DMS153 treated with DMSO at 0.1 percent for 48 hours (cell line): ENCODE data around the gene CTTN.

Experiments
- DNase-seq: peaks from one replicate; lab custom pipeline; 2025; ENCODE audit not compliant: unreplicated experiment; lab: John Stamatoyannopoulos, UW

CTTN gene

DNA sequence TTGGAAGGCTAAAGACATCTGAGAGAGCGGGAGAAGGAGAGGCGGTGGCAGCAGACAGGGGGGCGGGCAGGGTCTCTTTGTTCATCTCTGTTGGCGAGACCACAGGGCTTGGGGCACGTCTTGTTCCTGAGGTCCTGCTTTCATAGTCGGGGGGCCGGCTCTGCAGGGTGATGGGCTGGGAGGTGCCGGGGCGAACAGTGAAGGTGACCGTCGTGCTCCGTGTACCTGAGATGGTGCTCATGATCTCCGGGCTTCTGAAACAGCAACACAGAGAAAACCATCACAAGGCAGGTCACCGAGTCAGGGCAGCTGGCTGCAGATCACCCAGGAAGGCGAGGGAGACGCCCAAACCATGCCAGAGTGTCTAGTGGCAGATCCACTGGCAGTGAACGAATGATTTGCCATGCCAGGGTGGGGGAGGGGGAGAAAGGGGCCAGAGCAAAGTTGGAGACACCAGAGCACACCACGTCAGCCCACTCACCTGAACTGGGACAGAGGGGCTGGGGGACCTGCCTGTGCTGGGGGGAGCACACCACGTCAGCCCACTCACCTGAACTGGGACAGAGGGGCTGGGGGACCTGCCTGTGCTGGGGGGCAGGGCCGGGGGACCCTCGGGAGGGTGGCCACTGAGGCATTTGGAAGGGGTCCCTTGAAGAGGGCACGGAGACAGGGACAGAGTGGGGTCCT, 75.0 kb downstream of the CTTN start:
- DNase-seq = no peak

DNA sequence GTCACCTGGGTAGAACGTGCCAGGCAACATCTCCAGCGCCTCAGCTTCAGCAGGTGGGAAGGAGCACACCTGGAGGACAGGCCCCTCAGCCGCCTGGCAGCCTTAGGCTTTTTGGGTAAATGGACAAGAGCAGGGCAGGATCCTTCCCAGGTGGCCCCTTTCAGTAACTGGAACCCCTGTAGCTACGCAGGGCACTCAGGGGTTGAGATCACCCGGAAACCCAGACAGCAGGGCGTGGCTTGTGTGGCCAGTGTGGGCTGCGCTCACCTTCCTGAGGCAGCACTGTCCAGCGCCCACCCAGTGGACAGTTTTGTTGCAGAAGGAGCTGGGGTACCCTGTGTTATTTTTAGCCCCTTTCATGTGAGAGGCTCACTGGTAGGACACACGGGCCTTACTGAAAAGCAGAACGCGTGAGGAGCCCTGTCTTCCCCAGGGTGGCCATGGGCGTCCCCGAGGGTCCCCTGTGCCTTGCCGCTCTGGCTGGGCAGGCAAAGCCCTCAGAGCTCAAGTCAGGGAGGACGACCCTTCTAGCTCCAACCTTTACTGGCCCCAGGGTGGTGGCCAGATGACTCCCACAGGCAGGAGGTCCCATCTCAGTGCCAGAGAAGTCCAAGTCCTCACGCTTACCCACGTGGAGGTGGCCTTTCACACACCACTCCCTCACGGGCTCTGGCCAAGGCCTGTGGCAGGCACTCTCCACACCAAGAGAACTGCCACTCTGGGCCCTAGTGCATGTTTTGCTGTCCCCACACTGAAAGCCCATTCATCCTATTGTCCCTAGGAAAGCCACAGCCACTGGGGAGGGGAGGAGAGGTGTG, 75.8 kb downstream of the CTTN start:
- DNase-seq = no peak

DNA sequence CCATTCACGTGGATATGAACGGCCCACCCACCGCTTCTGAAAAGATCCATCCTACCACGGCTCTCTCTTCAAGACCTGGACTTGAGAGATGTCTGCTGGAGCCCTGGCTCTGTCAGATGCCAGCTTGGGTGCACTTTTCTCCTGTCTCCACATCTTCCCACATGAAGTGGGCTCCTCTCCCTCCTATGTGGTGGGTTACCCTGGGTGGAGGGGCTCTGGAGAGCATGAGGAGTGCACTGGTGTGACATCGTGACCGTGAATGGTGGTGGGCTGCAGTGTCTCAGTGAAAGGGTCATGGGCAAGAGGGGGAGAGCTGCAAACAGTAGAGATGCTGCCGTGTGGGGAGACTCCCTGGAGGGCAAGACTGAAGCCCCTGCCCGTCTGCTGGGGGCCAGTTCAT, 76.4 kb downstream of the CTTN start:
- DNase-seq = no peak

GRCh38 chr11:70476669-70477068, 78.3 kb downstream of the CTTN start:
- DNase-seq = no peak

DNA sequence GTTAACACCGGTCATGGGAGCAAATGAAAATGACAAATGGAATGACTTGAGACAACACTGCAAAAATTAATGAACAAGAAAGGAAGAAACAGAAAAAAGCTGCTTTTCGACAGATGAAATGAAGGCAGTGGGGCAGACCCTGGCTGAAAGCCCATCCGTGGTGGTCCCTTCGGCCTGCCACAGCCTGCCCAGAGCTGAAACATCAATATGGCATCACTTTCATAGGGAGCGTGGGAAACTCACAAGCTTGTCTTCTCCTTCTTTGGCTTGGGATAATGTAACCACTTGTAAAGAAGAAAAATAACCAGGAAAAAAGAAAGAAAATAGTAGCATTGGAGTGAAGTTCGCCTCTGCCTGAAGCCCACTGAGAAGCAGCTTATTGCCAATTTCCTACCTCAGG, 78.8 kb downstream of the CTTN start:
- DNase-seq = no peak

DNA sequence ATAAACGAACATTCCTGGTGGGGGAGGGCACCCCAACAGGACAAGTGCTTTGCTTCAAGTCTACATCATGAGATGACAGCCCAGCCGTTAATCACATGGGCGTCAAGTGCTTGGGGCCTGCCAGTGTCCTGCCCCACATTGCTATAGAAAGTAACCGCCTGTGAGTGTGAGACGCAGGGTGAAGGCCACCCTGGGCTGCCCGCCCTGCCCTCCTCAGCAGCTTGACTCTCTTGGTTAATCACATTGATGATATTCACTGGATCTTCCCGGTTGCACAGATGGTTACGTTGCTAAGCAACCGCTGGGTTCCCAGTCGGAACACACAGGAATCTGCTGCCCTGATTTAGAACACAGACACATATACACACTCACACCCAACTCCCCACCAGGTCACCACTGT, 79.3 kb downstream of the CTTN start:
- no peak for DNase-seq

- DNase-seq = no peak
Observed at GRCh38 chr11:70478166-70478890, 80.0 kb downstream of the CTTN start.

DNA sequence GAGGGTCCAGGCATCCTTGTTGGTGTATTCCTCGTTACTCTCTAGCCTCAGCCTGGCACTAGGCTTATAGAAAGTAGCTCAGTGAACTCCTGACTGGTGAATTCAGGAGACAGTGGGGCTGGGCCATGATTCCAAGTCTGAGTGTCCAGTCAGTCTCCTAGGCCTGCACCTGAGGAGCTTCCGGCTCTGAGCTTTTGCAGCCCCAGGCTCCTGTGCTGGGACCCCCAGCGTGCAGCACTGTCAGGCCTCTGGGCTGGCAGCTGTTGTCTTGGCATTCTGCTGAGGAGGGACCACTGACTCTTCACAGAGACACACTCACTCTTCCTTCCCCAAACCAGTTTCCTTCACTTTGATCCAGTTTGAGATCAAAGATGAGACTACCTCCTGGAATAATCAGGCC, 82.4 kb downstream of the CTTN start:
- DNase-seq = no peak

DNA sequence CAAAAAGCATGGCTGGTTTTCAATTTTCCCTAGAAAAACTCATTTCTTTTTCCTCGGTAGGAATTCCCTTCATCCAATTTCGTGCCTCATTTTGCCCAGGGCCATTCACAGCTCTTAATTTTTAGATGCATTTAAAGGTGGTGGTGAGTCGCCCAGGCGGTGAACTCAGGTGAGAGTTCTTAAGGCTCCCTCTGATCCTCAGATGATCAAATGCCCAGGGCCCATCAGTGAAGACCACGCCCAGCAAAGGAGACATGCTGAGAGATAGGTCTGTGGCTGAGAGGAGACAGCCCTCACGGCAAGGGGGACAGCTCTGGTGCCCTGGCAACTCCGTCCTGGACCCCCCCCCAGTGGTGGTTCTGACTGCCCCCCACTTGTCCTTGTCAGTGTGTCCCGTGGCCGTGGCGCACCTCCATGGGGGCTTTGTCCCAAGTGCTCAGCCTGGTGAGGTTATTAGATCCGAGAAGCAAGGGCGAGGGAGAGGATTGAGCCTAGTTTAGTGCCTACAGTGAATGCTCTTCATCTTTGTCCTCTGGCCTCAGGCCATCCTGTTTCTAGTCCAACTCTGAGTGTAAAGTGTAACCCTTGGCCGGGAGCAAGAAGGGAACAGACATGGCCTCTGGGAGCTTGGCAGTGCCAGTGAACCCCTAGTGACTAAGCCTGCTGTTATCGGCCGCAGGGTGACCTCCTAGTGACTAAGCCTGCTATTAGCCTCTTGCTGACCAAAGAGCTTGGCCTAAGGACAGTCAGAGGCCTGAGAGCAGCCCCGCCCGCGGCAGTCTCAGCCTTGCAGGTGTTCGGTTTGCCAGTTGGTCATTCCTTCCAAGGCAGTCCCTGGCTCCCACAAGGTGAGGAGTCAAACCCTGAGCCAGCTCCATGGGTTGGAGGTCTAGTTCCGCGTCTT, 83.5 kb downstream of the CTTN start:
- no peak for DNase-seq

DNA sequence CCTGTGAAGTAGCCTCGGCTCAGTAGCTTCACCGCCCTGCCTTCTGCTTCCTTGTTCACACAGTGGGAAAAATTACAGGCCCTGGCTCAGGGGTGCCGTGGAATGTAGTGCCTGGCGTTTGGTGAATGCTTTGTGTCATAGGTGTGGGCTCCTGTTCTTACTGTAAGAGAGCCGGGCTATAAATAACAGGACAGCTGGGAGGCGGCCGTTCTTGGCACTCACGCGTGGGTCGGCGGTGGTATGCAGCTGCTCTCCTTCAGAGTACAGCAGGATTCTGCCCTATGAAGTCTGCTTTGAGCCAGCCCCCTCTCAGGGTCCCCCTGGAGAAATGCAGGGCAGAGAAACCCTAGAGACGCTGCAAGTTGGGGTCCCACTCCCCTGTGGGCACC, 84.2 kb downstream of the CTTN start:
- no peak for DNase-seq

DNA sequence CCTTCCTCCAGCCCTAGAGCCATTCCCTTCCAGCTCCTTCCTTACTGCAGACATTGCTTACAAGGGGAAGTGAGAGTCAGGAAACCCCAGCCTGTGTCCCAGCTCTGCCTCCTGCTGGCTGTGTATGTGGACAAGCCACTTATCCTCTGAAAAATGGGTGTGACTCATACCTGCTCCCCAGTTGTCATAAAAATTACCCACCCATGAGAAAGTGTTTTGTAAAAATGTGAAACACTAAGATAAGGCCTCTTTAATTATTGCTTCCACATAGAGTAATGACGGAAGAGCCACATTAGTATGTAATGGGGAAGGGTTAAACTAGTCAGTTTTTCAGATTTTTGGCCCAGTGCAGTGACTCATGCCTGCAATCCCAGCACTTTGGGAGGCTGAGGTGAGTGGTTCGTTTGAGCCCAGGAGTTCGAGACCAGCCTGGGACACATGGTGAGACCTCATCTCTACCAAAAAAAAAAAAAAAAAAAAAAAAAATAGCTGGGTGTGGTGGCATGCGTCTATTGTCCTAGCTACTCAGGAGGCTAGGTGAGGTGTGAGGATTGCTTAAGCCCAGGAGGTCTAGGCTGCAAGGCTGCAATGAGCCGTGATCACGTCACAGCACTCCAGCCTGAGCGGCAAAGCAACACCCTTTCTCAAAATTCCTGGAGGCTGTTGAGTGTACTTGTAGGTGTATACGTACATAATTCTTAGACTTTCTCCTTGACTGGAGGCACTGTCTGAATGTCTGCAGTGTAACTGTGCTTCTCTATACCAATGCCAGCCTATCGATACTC, 84.9 kb downstream of the CTTN start:
- no peak for DNase-seq

DNA sequence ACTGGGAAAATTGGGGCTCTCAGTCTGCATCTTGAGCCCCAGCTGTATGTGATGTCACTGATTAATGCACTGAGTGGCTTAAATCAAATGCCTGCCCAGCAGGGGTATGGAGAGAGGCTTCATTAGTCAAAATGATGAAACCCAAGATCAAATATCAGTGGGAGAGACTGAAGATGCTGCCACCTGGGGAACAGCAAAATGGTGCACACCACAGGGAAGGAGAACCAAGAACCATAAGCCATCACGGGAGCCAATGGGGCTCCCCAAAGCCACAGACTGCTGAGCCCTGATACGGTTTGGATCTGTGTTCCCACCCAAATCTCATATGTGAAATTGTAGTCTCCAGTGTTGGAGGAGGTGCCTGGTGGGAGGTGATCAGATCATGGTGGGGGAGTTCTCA, 85.6 kb downstream of the CTTN start:
- no peak for DNase-seq

GRCh38 chr11:70485326-70486025, 87.1 kb downstream of the CTTN start:
- DNase-seq = no peak

DNA sequence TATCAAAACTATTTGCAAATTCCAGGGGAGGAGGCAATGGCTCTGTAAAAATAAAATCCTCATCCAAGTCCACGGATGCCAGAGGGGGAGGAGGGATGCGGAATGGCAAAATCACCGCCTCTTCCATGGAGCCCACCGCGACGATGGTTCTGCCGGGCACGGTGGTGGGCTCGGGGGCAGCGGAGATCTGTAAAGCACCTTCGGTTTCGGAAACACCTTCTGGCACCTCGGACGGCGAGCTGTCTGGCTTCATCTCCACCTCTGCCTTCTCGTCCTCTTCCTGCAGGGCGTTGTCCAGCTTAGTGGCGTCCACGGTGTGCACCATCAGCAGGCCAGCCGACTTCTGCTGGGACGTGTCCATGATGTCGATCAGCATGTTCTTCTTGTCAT, 87.7 kb downstream of the CTTN start:
- no peak for DNase-seq
